ENCODE results near the gene MMP20. TPM values are rescaled to one million over a fixed set of nuclear protein-coding genes. Genes with fewer than 3 reads are reported as not detected.

MMP20 gene
- polyA plus RNA-seq, 1 donor (not counting 4 experiments of a cell fraction or from before 2014, with no cell fraction given), result not detected

DNA sequence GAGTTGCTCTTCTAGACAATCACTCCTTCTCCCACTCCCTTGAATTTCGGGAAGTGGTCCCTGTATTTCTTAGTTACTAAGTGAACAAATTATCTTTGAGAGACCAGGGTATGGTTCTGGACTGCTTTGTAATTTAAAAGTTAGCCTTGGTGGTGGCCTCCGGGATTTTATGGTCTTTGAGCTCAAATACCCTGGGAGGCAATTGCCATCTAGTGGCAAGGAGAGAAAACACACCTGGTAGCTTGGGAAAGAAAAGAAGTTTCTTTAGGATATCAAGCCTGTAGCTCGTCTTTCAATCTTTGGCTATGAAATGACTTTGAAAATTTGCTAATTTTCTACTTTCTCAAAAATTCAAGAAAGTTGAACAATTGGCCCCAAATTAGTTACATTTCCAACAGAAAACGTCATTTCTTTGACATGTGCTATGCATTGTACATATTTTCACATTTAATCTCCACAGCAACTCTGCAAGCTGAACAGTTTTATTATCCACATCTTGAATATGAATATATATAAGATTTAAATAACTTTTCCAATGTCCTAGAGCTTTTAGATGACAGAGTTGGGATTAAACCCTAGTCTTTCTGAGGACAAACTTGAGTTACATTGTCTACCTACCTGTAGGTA, 41.3 kb upstream of the MMP20 start:
- H3K4me1 ChIP-seq (ENCODE audit: control insufficient read depth, extremely low read depth, insufficient read depth, low read length), result no peaks in the 10 kb centered on the region
- no peak overlapping the region for H3K4me3 ChIP-seq (ENCODE audit: control insufficient read depth in 2 of 3, extremely low read depth in 1 of 3, insufficient read depth in 2 of 3, low read depth in 1 of 3, low read length in 3 of 3)
- dilution Hi-C loops (cut with MboI; ENCODE audit: extremely low pct_ligation_motif_present, low sequenced_read_pairs), result no loop called here
- DNase-seq (ENCODE audit: low read depth, low spot score) (no peak), FAIRE-seq (peak; percentile 75)
- H3K27ac ChIP-seq (ENCODE audit: control insufficient read depth, insufficient read depth, low read length), result no peak overlapping the region
- H2AFZ ChIP-seq (ENCODE audit: control insufficient read depth, low read length), result peak overlapping the region; percentile 16
- no peaks in the 10 kb centered on the region for H3K9me3 ChIP-seq (ENCODE audit: control insufficient read depth, low read depth, low read length)
- H3K36me3 ChIP-seq (ENCODE audit: control insufficient read depth in 2 of 2, extremely low read depth in 1 of 2, insufficient read depth in 2 of 2, low read length in 2 of 2), result no peaks in the 10 kb centered on the region
- no peak overlapping the region for H3K4me2 ChIP-seq (ENCODE audit: control insufficient read depth, extremely low read depth, insufficient read depth, low read depth, low read length)
- no peaks in the 10 kb centered on the region for H4K20me1 ChIP-seq (ENCODE audit: control insufficient read depth, extremely low read depth, insufficient read depth, low read length)
- H3K27me3 ChIP-seq (ENCODE audit: control insufficient read depth, extremely low read depth, insufficient read depth, low read length), result no peaks in the 10 kb centered on the region
- H3K9ac ChIP-seq (ENCODE audit: control insufficient read depth, extremely low read depth, insufficient read depth, low read length), result no peak overlapping the region
- no peaks in the 10 kb centered on the region for H3K9me1 ChIP-seq (ENCODE audit: control insufficient read depth, extremely low read depth, insufficient read depth, low read length)
- H3K79me2 ChIP-seq (ENCODE audit: control insufficient read depth, insufficient read depth, low read length), result no peaks in the 10 kb centered on the region
- TF ChIP-seq, protein P1, sequence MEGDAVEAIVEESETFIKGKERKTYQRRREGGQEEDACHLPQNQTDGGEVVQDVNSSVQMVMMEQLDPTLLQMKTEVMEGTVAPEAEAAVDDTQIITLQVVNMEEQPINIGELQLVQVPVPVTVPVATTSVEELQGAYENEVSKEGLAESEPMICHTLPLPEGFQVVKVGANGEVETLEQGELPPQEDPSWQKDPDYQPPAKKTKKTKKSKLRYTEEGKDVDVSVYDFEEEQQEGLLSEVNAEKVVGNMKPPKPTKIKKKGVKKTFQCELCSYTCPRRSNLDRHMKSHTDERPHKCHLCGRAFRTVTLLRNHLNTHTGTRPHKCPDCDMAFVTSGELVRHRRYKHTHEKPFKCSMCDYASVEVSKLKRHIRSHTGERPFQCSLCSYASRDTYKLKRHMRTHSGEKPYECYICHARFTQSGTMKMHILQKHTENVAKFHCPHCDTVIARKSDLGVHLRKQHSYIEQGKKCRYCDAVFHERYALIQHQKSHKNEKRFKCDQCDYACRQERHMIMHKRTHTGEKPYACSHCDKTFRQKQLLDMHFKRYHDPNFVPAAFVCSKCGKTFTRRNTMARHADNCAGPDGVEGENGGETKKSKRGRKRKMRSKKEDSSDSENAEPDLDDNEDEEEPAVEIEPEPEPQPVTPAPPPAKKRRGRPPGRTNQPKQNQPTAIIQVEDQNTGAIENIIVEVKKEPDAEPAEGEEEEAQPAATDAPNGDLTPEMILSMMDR (optimal IDR thresholded peaks at IDR 0.05 in 1 of 3, IDR thresholded peaks at IDR 0.05 in 1 of 3, conservative IDR thresholded peaks at IDR 0.05 in 1 of 3; ENCODE audit: extremely low read depth in 1 of 3, insufficient read depth in 2 of 3, low read length in 3 of 3), result peak; percentile 55 to 78 (median 75)
- no peak for TF ChIP-seq EZH2 (IDR thresholded peaks at IDR 0.05; ENCODE audit: low read length)

DNA sequence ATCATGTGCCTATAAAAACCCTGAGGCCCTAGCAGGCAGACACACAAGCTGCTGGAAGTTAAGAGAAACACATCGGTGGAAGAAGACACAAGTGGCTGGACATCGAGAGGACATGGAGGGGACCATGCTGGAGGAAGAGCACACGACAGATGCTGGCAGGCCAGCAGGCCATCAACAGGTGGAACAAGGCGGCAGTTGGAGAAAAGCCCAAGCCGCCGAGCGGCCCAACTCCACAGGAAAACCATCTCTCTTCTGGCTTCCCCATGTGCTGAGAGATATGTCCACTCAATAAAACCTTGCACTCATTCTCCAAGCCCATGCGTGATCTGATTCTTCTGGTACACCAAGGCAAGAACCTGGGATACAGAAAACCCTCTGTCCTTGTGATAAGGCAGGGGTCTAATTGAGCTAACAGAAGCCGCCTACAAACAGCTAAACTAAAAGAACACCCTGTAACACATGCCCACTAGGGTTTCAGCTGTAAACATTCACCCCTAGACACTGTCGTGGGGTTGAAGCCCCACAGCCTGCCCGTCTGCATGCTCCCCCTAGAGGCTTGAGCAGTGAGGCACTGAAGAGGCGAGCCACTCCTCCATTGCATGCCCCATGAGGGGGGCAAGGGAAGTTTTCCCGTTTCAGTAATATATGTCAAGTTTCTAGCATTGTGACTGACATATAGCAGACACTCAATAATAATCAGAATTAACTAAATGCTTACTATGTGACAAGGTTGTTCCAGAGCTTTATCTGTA, 39.0 kb upstream of the MMP20 start:
- FAIRE-seq (no peak), DNase-seq (ENCODE audit: low read depth, low spot score) (no peak)
- H3K9me1 ChIP-seq (ENCODE audit: control insufficient read depth, extremely low read depth, insufficient read depth, low read length), result no peaks in the 10 kb centered on the region
- H3K79me2 ChIP-seq (ENCODE audit: control insufficient read depth, insufficient read depth, low read length), result no peaks in the 10 kb centered on the region
- H3K27me3 ChIP-seq (ENCODE audit: control insufficient read depth, extremely low read depth, insufficient read depth, low read length), result no peaks in the 10 kb centered on the region
- dilution Hi-C loops (cut with MboI; ENCODE audit: extremely low pct_ligation_motif_present, low sequenced_read_pairs), result no loop called here
- TF ChIP-seq, protein P1 (optimal IDR thresholded peaks at IDR 0.05 in 1 of 3, IDR thresholded peaks at IDR 0.05 in 1 of 3, conservative IDR thresholded peaks at IDR 0.05 in 1 of 3; ENCODE audit: extremely low read depth in 1 of 3, insufficient read depth in 2 of 3, low read length in 3 of 3), result peak; percentile 23 to 37 (median 34)
- no peak for TF ChIP-seq EZH2 (IDR thresholded peaks at IDR 0.05; ENCODE audit: low read length)
- H3K9me3 ChIP-seq (ENCODE audit: control insufficient read depth, low read depth, low read length), result no peaks in the 10 kb centered on the region
- no peak overlapping the region for H2AFZ ChIP-seq (ENCODE audit: control insufficient read depth, low read length)
- no peak overlapping the region for H3K4me2 ChIP-seq (ENCODE audit: control insufficient read depth, extremely low read depth, insufficient read depth, low read depth, low read length)
- no peaks in the 10 kb centered on the region for H3K4me1 ChIP-seq (ENCODE audit: control insufficient read depth, extremely low read depth, insufficient read depth, low read length)
- H3K36me3 ChIP-seq (ENCODE audit: control insufficient read depth in 2 of 2, extremely low read depth in 1 of 2, insufficient read depth in 2 of 2, low read length in 2 of 2), result no peaks in the 10 kb centered on the region
- H3K9ac ChIP-seq (ENCODE audit: control insufficient read depth, extremely low read depth, insufficient read depth, low read length), result no peak overlapping the region
- no peak overlapping the region for H3K4me3 ChIP-seq (ENCODE audit: control insufficient read depth in 2 of 3, extremely low read depth in 1 of 3, insufficient read depth in 2 of 3, low read depth in 1 of 3, low read length in 3 of 3)
- no peak overlapping the region for H3K27ac ChIP-seq (ENCODE audit: control insufficient read depth, insufficient read depth, low read length)
- no peaks in the 10 kb centered on the region for H4K20me1 ChIP-seq (ENCODE audit: control insufficient read depth, extremely low read depth, insufficient read depth, low read length)
